Measurements from ENCODE around the gene VTI1A.

The VTI1A gene

GRCh38 chr10:112811741-112812551 is 364.9 kb downstream of the VTI1A start:
- H3K27me3 Mint-ChIP-seq (ENCODE audit: low read depth), result no peaks in the 10 kb centered on the region
- no peak overlapping the region for H3K4me3 Mint-ChIP-seq
- H3K36me3 Mint-ChIP-seq (ENCODE audit: low read depth), result peaks cover 7% of the 10 kb centered on the region
- H3K27ac Mint-ChIP-seq, result no peak overlapping the region
- H3K4me1 Mint-ChIP-seq (ENCODE audit: low read depth), result peaks cover 33% of the 10 kb centered on the region
- no peaks in the 10 kb centered on the region for H3K9me3 Mint-ChIP-seq

DNA sequence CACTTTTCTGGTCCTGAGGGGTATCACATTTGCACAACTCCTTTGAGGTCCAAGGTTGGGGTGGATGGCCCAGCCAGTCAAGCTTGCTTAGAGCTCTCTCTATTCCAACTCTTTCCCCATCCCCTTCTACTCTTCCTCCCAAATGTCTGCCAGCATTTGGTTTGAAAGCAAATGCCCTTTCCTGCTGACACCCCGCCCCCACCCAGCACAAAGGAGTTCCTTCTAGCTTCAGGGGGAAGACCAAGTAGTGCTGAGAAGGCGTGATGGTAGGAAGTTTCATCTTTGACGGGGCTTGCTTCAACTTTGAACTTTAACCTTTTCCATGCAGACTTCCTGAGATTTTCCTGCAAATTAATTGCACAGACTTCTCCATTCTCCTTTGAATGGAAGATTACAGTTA is 365.6 kb downstream of the VTI1A start:
- Mint-ChIP-seq H3K4me1 (ENCODE audit: low read depth) (peaks cover 33% of the 10 kb centered on the region), H3K36me3 (ENCODE audit: low read depth) (peaks cover 7% of the 10 kb centered on the region), H3K27ac (no peak overlapping the region), H3K9me3 (no peaks in the 10 kb centered on the region), H3K27me3 (ENCODE audit: low read depth) (no peaks in the 10 kb centered on the region), H3K4me3 (no peak overlapping the region)

GRCh38 chr10:112813866-112814591 is 367.0 kb downstream of the VTI1A start:
- no peak overlapping the region for H3K4me3 Mint-ChIP-seq
- H3K27ac Mint-ChIP-seq, result peak overlapping the region; percentile 23
- no peaks in the 10 kb centered on the region for H3K9me3 Mint-ChIP-seq
- H3K4me1 Mint-ChIP-seq (ENCODE audit: low read depth), result peaks cover 33% of the 10 kb centered on the region
- H3K27me3 Mint-ChIP-seq (ENCODE audit: low read depth), result no peaks in the 10 kb centered on the region
- peaks cover 7% of the 10 kb centered on the region for H3K36me3 Mint-ChIP-seq (ENCODE audit: low read depth)

DNA sequence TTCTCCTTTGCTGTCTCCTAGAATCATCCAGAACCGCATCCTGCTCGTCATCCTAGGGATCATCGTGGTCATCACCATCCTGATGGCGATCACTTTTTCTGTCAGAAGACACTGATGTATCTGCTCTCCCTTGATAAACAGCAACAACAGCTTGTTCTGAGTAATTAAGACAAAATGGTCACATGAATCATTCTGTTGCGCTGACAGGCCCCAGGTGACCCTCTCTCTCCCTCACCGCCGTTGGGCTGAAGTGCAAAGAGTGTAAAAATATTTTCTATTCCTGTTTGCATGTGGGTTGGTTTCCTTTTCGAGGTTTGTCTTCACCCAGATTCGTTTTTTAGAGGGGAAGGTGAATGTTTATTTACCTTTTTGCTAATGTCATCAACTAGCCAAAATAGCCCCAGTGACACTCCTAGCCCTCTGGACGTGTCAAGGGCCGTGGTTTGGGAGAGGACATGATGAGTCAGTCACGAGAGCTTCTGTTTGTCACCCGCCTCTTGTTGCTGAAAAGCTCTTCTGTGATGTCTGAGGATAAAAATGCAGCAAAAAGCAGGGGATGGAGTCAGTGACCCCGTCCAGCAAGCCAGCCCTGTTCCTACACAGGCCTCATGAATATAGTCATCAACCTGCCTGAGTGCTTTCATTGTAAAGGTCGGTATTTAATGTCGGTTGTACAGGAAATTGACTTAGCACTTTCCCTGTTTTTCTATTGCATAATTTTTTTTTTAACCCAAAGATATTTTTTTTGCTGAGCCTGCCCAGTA is 368.4 kb downstream of the VTI1A start:
- Mint-ChIP-seq H3K4me3 (peak overlapping the region; percentile 12), H3K27ac (no peak overlapping the region), H3K9me3 (no peaks in the 10 kb centered on the region), H3K4me1 (ENCODE audit: low read depth) (peaks cover 33% of the 10 kb centered on the region), H3K36me3 (ENCODE audit: low read depth) (peaks cover 7% of the 10 kb centered on the region), H3K27me3 (ENCODE audit: low read depth) (no peaks in the 10 kb centered on the region)

GRCh38 chr10:112816033-112816430 is 369.0 kb downstream of the VTI1A start:
- peaks cover 33% of the 10 kb centered on the region for H3K4me1 Mint-ChIP-seq (ENCODE audit: low read depth)
- peaks cover 7% of the 10 kb centered on the region for H3K36me3 Mint-ChIP-seq (ENCODE audit: low read depth)
- no peak overlapping the region for H3K4me3 Mint-ChIP-seq
- H3K27ac Mint-ChIP-seq, result peak overlapping the region; percentile 27
- no peaks in the 10 kb centered on the region for H3K27me3 Mint-ChIP-seq (ENCODE audit: low read depth)
- H3K9me3 Mint-ChIP-seq, result no peaks in the 10 kb centered on the region

GRCh38 chr10:112816891-112817290 is 369.9 kb downstream of the VTI1A start:
- Mint-ChIP-seq H3K4me3 (no peak overlapping the region), H3K27ac (no peak overlapping the region), H3K4me1 (ENCODE audit: low read depth) (peaks cover 33% of the 10 kb centered on the region), H3K27me3 (ENCODE audit: low read depth) (no peaks in the 10 kb centered on the region), H3K36me3 (ENCODE audit: low read depth) (peaks cover 7% of the 10 kb centered on the region), H3K9me3 (no peaks in the 10 kb centered on the region)

- Mint-ChIP-seq H3K27ac (no peak overlapping the region), H3K4me3 (no peak overlapping the region), H3K36me3 (ENCODE audit: low read depth) (peaks cover 4% of the 10 kb centered on the region), H3K27me3 (ENCODE audit: low read depth) (no peaks in the 10 kb centered on the region), H3K4me1 (ENCODE audit: low read depth) (peaks cover 28% of the 10 kb centered on the region), H3K9me3 (no peaks in the 10 kb centered on the region)
Measured at GRCh38 chr10:112817981-112818777, 371.2 kb downstream of the VTI1A start.

DNA sequence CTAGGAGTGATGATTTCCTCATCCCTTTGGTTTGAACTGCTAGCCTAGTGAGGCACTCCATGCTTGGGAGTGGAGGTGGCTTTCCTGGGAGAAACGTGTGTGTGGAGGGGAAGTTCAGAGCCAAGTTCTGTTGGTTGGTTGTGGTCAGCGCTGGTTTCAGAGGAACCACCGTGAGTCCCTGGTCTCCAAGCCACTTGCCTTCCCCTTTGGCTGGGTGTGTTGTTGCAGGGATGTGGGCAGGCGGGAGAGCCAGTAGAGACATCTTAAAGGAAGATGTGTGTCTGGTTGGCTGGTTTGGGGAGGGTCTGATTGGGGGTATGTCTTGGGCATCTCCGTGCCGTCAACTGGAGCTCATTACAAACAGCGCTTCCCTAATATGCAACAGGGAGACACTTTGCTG is 372.2 kb downstream of the VTI1A start:
- peaks cover 4% of the 10 kb centered on the region for H3K36me3 Mint-ChIP-seq (ENCODE audit: low read depth)
- no peaks in the 10 kb centered on the region for H3K9me3 Mint-ChIP-seq

DNA sequence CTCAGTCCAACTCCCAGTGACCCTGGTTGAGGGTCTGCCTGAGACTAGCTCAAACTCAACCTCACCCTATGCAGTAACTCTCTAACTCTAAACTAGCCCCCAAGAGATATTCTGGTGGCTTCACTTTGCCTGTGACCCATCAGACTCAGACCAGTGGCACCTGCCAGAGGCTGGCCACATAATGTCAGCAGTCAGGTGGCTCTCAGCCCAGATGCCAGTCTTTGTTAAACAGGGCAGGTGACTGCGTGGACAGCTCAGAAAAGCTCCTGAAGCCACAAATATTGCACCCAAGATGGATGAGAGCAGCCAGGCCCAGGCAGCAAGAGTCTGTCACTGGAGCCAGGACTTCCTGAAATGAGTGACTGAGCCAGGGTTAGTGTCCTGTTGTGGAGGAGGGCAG is 373.3 kb downstream of the VTI1A start:
- Mint-ChIP-seq H3K9me3 (no peaks in the 10 kb centered on the region), H3K27me3 (ENCODE audit: low read depth) (no peaks in the 10 kb centered on the region), H3K4me3 (no peak overlapping the region), H3K4me1 (ENCODE audit: low read depth) (peaks cover 9% of the 10 kb centered on the region), H3K27ac (no peak overlapping the region), H3K36me3 (ENCODE audit: low read depth) (peaks cover 4% of the 10 kb centered on the region)

More for the DNA sequence above, 372.2 kb downstream of the VTI1A start:
- Mint-ChIP-seq H3K27ac (no peak overlapping the region), H3K4me3 (no peak overlapping the region), H3K27me3 (ENCODE audit: low read depth) (no peaks in the 10 kb centered on the region), H3K4me1 (ENCODE audit: low read depth) (peaks cover 17% of the 10 kb centered on the region)

- Mint-ChIP-seq H3K4me3 (no peak overlapping the region), H3K9me3 (no peaks in the 10 kb centered on the region), H3K27me3 (ENCODE audit: low read depth) (no peaks in the 10 kb centered on the region), H3K36me3 (ENCODE audit: low read depth) (peaks cover 2% of the 10 kb centered on the region), H3K4me1 (ENCODE audit: low read depth) (peaks cover 1% of the 10 kb centered on the region), H3K27ac (no peak overlapping the region)
Measured at GRCh38 chr10:112821038-112821437, 374.0 kb downstream of the VTI1A start.

- Mint-ChIP-seq H3K4me3 (no peak overlapping the region), H3K36me3 (ENCODE audit: low read depth) (no peaks in the 10 kb centered on the region), H3K4me1 (ENCODE audit: low read depth) (no peaks in the 10 kb centered on the region), H3K27me3 (ENCODE audit: low read depth) (no peaks in the 10 kb centered on the region), H3K27ac (no peak overlapping the region), H3K9me3 (no peaks in the 10 kb centered on the region)
Measured at GRCh38 chr10:112821663-112822062, 374.6 kb downstream of the VTI1A start.

GRCh38 chr10:112823007-112823406 is 376.0 kb downstream of the VTI1A start:
- no peaks in the 10 kb centered on the region for H3K9me3 Mint-ChIP-seq
- H3K4me1 Mint-ChIP-seq (ENCODE audit: low read depth), result no peaks in the 10 kb centered on the region
- no peak overlapping the region for H3K4me3 Mint-ChIP-seq
- H3K36me3 Mint-ChIP-seq (ENCODE audit: low read depth), result no peaks in the 10 kb centered on the region
- H3K27ac Mint-ChIP-seq, result no peak overlapping the region
- H3K27me3 Mint-ChIP-seq (ENCODE audit: low read depth), result no peaks in the 10 kb centered on the region

DNA sequence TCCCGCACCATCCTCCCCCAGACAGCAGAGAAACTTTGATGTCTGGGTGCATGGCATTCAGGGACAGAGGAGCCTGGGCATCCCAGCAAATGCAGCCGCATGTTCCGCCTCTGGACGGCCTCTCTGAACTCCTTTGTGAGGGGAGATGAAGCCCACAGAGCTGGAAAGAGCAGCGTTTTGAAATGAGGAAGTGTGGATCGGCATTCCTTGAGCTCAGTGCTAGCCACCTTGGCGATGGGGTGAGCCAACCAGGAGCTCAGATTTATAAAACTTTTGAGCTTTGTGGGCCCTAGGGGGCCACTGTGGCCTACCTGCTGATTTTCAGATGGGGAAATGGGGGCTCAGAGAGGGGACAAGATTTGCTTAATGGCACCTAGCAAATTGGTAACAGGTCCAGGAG is 376.6 kb downstream of the VTI1A start:
- Mint-ChIP-seq H3K9me3 (no peaks in the 10 kb centered on the region), H3K27me3 (ENCODE audit: low read depth) (no peaks in the 10 kb centered on the region), H3K27ac (no peak overlapping the region), H3K4me1 (ENCODE audit: low read depth) (no peaks in the 10 kb centered on the region), H3K4me3 (no peak overlapping the region), H3K36me3 (ENCODE audit: low read depth) (no peaks in the 10 kb centered on the region)

Measured in T-helper 1 cell treated with Interleukin-12 subunit alpha and Interleukin-12 subunit beta and Interleukin-4 antibody, amounts not matched to agents 30 μg/mL and 1 μg/mL, for 36 hours (primary cell).